Fibroblast of peridontal ligament (primary cell): ENCODE data around the gene WIPF1.
"Not testable (repeated sequence)": the region's sequence is repeated elsewhere in the genome, so short reads cannot be mapped to it uniquely, and the experiment has no call there.

Experiments
- DNase-seq: peaks from one replicate; pipeline ENCODE4 v3.0.0-alpha.2; 2010; ENCODE audit errors: extremely low read depth

Gene WIPF1

DNA sequence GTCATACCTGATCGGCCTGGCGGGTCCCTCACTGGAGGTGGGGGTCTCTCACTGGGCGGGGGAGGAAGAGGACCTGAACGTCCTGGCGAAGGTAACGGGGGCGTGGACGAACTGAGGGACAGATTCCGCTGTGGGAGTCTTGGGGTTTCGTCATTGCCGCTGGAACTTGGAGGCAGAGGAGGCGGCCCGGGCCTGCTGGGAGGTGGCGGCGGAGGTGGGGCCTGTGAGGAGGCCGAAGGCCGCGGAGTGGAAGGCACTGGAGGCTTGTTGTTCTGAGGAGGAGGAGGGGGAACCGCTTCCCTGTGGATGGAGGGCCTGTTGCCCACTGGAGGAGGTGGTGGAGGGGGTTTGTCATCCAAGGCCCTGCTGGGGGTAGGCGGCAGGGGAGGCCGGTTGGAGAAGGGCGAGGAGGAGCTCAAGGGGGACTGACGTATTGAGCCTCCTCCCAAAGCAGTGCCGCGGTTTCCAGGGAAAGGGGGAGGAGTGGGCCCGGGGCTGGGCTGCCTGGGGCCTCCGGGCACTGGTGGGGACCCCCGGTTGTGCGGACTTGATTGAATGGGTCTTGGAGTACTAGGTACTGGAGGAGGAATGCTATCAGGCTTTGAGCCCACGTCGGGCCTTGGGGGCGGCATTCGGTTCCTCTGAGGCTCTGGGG, 25.8 kb downstream of the WIPF1 start:
- no peak for DNase-seq

DNA sequence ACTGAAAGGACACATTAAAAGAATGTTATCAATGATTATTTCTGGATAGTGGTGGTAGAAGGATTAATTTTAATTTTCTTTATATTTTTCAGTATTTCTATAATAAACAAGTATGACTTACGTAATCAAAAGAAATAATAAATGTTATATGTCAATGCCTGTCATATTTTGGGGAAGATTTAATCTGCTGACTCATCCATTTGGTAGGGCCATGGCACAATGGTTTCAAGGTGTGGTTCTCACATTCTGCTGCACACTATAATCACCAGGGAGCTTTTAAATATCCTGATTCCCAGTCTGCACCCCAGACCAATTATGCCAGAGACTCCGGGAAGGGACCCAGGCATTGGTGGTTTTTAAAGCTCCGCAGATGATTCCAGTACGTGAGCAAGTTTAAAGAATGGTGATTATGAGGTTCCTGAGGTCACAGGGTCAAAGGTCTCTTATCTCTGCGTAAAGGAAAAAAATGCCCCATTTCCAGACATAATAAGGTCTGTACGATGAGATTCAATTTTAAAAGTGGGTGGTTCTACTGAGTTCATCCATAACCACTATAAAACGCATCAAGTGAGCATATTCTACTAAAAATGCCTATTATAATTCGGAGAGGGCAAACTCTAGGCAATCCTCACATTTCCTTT, 27.2 kb downstream of the WIPF1 start:
- no peak for DNase-seq

DNA sequence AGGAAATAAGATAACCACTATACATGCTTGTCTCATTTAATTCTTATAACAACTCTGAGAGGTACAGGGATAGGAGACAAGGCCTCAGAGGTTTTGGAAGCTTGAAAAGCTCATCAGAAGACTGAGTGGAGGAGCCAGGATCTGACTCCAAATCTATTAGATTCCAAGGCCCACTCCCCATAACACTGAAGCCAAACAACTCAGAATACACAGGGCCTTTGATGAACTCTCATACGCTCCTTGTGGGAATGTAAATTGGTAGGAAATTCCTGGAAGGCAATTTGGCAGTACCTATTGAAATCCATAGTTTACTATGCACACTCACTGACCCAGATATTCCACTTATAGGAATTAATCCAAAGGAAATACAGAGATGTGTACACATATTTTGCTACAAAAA, 27.9 kb downstream of the WIPF1 start:
- DNase-seq = no peak

DNA sequence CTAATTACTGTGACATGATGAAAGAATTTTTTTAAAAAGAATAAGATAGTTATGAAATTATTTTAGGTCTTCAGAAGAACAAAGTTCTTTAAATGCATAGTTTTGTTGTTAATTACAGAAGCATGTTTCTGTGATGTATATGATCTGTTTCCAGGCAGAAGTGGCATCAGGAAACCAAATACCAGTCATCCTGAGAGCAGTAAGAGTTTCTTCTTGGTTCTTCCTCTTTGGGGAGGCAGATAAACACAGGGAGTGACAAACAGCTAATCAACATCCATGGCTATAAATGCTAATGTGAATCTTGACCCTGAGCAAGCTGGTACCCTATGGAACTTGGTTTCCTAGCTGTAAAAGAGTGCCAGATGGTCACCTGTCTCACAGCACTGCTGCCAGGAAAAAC, 29.2 kb downstream of the WIPF1 start:
- no peak for DNase-seq

DNA sequence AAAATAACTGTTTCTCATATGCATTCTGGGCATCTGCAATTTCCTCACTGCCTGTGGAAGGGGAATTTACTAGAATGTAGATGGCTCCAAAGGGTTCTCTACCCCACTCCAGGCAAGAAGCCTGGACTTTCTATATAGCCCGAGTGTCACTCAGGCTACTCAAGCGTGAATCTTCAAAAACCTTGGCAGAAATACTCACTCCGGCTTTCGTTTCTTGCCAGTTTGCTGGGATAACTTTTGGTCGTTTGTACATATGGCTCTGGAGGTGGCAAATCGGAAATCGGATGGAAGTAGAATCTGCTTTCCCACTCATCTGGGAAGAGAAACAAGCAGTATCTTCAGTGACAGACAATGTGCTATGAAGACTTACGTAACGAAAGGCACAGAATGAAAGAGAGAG, 30.7 kb downstream of the WIPF1 start:
- no peak for DNase-seq

DNA sequence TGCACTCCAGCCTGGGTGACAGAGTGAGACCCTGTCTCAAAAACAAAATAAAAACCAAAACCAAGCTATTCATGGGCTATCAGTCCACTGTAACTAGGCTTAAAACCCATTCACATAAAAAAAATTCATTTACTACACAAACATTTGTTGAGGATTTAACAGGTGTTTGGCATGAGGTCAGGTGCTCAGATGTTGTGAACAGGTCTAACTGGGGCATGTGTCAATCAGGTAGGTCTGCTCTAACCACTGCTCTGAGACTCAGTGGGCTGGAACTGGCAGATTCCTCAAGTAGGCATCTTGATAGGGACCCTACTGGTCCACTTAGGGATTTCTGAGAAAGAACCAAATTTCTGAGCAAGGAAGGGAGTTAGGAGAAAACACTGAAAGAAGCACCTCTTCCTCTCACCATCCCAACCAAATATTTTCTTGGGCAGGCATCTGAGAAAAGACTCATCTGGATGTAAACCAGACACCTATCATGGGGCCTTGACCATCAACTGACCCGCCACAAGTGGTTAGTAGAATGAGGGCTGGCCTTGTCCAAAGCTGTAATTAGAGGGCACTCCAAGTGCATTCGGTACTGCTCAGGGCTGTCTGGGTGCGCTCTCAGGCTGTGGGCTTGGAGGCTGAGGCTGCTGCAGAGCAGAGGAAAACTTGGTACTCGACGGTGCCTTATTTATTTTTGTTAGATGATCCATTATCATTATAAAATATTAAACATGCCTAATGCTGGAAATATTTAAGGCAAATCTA, 33.9 kb downstream of the WIPF1 start:
- no peak for DNase-seq

DNA sequence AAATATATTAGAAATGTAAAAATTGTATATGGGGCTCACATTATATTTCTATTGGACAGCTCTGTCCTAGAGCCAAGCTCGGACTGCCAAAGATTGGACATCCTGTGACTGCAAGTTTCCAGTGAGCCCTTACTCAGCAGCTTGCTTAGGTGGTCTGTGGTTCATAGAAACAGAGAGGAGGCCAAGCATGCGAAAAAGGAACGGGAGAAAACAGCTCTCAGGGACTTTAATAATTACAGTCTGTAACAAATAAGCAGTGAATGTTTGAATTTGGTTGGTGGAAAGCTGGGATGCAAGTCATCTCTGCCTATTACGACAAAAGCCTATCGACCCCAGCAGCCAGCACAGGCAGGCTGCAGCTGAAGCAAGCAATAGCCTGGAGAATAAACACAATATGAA, 35.6 kb downstream of the WIPF1 start:
- DNase-seq = no peak

DNA sequence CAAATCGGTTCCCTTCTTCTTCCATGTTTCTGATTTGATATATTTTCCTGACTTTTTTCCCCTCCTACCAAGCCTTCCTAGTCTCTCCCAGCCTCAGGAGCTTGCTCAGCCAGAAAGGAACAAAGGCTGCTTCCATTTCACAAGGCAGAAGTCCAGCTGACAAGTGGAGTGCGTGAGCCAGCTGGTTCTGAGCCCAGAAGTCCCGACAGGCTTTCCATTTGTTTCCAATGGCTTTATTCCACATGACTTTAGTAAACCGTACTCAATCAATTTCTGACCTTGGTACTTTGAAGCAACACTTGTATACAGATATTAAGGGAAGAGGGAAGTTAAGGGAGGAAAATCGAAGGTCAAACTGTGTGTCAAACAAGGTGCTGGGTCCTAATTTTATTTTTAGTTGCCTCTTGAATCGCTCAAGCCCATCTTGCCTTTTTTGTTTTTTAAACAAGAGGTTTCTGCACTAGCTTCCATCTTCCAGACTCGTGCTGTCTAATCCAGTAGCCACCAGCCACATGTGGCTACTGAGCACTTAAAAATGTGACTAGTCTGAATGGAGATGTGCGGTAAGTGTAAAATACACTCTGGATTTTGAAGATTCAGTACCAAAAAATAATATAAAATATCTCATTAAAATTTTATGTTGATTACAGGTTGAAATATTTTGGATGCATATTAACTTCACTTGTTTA, 36.2 kb downstream of the WIPF1 start:
- peak; percentile 93 for DNase-seq

DNA sequence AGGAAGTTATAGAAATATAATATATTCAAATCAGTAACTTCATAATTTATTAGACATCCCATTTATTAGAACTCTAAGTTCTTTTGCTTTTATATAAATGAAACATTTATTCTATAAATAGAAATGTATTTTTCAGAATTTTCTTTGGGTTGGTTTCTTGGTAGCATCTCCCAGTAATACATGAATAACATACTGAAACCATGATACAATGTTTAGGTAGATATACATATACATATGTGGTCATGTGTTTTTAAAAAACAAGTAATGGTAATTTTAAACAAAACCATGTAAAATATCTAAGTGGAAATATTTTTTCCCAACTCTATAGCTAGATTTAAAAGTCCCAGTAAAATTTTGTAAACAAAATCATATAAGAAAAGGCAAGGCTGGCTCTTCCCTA, 36.9 kb downstream of the WIPF1 start:
- no peak for DNase-seq

DNA sequence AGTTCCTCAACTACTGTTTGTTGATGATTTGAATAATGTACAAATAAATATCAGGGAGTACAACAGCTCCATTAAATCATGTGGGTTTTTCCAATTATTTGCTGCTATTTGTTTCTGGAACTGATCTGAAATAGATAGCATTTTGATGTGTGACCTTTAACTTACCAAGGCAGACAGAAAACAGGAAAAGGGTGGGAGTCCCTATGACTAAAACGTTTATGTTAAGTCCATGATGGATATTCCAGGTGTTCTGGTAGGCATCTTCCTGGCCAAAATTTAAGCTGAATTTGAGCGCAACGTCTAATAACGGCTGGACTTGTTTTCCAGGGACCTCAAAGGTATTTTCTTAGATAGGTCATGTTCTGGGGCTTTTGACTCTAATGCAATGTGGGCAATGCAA, 41.6 kb downstream of the WIPF1 start:
- no peak for DNase-seq

DNA sequence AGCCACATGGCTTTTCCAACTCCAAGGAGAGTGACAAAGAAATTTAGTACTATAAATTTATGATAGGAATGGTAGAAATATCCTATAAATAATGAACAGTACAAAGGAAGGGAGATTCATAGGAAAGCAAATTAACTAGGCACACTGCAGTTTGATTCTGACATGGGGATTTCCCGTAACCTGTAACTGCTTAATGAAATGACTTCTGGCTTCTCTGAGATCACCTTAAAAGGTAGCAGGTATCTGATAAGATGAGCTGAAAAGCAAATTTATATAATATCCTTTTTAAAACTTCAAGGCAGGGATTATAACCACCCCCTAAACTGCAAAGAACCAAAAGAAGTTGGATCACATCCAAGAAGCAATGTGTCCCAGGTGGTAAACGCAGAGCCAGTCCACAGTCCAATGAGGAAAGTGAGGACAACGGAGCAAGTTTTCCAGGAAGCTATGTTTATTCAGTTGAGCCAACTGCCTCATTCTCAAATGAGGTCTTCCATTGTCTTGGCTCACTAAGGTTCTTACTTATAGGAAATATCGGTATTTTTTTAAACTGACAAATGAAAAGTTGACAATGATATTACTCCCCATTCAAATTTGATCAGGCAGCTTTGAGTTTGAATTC, 43.0 kb downstream of the WIPF1 start:
- no peak for DNase-seq

DNA sequence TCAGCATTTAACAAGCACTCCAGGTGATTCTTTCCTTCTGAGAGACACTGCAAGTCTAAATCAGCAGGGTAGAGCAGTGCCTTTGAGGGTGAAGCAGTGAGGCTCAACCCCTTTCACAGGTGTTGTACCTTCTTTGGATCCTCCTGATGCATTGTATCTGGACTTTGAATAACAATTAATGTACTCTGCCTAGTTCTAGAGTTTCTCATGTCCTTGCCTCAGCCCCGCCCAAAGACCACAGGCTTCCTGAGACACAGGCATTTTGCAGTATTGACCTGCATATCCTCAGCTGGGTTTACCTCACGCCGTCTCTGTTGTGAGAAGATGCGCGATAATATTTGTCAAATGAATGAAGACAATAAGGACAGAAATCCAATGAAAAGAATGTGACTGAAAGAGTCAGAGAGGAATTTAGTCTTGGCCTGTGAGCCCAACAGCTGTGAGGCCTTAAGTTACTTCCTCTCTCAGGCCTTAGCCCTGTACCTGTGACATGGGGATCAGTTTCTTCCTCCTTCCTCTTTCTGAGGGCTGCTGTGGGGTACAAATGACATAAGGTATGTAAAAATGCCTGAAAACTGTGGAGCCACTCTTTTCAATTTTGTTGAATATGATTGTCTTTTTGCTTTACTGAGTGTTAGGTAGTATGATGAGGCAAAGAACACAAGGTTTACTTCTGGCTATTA, 43.7 kb downstream of the WIPF1 start:
- no peak for DNase-seq

DNA sequence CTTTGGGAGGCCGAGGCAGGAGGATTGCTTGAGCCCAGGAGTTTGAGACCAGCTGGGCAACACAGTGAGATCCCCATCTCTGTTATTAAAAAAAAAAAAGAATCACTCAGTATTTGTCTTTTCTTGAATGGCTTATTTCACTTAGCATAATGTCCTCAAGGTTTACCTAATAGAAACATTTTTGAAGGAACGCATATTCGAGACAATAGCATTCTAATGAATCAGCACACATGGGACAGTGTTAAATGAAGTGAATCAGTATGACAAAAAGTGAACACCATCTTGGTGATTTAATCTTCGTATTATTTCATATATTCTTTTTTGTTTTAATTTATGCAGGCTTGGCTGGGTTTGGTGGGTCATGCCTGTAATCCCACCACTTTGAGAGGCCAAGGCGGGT, 44.7 kb downstream of the WIPF1 start:
- no peak for DNase-seq

DNA sequence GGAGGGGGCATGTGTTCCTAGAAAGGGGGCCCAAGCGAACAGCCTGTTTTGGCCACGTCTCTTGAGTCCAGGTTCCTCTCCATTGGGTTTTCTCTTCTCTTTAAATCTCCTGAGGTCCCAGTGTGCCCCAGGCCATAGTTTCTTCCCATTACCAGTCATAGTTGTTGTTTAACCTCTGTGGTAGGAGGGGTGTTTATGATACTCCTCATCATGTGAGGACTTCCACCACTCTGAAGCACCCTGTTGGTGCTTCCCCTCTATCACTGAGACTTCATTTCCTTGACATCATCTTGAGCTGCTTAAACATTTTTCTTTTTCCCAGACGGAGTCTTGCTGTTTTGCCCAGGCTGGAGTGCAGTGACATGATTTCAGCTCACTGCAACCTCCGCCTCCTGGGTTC, 45.9 kb downstream of the WIPF1 start:
- DNase-seq = no peak

DNA sequence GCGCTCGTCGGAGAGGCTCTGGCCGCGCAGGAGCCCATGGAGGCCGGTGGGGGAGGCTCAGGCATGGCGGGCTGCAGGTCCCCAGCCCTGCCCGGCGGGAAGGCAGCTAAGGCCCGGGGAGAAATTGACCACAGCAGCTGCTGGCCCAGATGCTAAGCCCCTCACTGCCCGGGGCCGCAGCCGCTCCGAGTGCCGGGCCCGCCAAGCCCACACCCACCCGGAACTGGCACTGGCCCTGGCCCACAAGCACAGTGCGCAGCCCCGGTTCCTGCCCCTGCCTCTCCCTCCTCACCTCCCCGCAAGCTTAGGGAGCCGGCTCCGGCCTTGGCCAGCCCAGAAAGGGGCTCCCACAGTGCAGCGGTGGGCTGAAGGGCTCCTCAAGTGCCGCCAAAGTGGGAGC, 49.0 kb downstream of the WIPF1 start:
- not testable (repeated sequence) for DNase-seq

DNA sequence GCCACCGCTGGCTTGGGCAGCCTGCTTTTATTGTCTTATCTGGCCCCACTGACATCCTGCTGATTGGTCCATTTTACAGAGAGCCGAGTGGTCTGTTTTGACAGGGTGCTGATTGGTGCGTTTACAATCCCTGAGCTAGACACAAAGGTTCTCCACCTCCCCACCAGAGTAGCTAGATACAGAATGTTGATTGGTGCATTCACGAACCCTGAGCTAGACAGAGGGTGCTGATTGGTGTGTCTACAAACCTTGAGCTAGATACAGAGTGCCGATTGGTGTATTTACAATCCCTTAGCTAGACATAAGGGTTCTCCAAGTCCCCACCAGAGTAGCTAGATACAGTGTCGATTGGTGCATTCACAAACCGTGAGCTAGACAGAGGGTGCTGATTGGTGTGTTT, 49.6 kb downstream of the WIPF1 start:
- DNase-seq = not testable (repeated sequence)

DNA sequence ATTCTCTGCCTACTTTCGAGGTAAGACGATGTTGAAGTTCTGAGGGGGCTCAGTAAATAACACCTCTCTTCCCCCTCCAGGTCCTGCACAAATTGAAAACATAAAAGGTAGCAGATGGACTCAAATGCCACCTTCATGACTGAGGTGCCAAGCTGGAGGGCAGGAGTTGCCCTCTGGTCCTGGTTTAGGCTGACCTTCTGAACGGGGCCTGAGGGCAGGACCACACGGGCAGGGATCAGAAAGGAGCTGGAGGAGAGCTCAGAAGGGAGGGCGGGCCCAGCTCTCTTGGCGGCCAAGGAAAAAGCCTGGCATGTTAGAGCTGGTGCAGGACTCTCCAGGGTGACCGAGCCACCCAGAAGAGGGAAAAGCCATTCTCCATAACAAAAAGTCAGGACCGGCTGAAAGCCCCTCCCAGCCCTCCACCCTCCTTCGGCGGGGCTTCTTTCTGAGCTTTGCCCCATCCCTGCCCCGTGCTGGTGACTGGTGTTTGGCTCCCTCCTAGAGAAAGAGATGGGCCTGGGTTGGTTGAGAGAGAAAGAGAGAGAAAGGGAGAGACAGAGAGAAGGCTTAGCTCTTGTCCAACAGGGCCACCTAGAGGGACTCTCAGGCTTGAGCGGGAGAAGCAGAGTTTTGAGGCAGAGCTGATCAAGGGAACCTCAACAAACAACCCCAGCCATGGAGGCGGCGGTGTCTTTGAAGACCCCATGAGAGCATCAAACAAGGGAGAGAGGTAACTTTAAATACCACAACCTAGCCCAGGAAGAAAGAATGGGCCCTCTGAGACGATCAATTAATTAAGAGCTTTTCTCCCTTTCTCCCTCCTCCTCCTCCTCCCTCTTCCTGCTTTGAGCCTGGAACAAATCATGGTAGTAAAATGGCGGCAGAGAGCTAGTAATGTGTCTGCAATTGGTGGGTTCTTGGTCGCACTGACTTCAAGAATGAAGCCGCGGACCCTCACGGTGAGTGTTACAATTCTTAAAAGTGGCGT, 50.8 kb downstream of the WIPF1 start:
- DNase-seq = peak; percentile 47

DNA sequence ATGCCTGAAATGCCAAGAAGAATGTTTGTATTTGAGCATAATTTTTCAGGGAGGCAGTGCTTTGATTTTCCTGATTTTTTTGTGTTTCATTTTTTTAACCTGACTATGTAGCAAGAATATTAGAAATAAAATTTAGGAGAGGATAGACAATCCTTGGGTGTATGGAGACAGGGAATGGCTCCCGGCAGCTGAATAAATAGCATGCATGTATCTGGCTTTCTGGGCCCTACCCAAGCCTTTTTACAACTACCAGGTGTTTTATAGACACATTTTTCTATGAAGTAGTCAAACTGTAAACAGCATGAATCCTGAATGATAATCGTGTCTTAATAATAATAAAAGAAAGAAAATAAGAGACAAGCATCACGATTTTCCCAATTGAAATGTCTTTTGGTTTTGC, 52.4 kb downstream of the WIPF1 start:
- DNase-seq = no peak

DNA sequence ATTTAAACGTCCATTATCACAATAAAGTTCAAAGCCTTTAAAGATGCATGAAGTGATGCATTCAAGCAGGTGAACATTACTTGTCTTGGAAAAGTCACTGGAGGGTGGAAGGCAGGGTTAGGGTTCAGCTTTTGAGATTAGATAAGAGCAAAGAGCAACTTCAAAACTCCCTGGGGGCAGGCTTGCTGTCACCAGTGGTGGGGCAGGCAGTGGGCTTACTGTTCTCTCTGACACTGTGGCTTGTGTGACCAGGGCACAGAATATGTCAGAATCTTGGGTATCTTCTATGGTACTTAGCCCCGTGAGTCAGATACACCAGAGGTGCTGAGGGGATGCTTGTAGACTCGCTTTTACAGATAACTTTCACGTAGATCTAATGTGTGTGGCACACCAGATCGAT, 52.8 kb downstream of the WIPF1 start:
- DNase-seq = no peak

DNA sequence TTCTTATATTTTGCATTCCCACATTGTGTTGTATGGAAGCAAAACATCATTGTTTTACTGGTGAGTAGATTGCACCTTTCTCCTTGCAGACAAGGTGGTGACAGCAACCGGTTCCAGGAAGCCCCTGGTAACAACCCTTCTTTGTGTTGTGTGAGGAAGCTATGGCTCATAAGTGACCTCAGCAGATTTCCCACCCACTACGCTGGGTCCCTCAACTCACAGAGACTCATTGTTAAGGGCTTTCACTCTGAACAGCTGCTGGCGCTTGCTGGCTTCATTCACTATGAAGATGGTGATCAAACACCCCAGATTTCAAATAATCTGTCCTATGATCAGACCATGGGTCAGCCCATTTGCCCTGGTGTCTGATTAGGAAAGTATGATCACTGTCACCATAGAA, 53.4 kb downstream of the WIPF1 start:
- no peak for DNase-seq
